Measurements from ENCODE around the gene ZNF595.
"Not testable (repeated sequence)": the region's sequence is repeated elsewhere in the genome, so short reads cannot be mapped to it uniquely, and the experiment has no call there.

Gene ZNF595

DNA sequence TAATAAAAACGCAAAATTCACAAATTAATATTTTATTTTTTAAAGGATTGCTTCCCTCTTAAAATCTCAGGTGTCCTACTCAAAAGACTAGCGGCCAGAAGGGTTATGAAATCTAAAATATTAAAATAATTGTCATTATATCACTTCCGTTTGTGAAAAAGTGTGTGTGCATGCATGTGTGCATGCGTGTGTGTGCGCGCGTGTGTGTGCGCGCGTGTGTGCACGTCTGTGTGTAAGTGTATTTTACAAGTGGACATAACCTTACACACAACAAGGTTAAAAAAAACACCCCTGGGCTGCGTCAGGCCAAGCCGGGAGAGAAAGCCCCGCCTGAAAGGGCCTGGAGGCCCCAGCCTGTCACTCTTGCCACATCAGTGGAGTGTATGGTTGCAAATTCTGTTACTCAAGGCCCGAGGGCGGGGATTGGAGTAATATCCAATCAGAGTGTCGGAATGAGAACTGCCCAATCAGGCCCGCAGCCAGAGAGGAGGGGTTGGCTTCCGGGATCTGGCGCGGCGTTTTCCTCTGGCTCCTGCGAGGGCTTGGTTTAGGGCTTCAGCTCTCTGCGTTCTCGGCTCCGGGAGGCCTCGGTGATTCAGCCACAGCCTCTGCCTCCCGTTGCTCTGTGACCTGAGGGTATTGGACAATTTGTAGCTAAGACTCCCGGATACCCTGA lies at the start of gene ZNF595:
ZNF595 (plus strand) TSS at position 518 of the 676 bp plus-strand sequence. CDS start 168 bp downstream, outside the sequence.
- not testable (repeated sequence) for DNase-seq

DNA sequence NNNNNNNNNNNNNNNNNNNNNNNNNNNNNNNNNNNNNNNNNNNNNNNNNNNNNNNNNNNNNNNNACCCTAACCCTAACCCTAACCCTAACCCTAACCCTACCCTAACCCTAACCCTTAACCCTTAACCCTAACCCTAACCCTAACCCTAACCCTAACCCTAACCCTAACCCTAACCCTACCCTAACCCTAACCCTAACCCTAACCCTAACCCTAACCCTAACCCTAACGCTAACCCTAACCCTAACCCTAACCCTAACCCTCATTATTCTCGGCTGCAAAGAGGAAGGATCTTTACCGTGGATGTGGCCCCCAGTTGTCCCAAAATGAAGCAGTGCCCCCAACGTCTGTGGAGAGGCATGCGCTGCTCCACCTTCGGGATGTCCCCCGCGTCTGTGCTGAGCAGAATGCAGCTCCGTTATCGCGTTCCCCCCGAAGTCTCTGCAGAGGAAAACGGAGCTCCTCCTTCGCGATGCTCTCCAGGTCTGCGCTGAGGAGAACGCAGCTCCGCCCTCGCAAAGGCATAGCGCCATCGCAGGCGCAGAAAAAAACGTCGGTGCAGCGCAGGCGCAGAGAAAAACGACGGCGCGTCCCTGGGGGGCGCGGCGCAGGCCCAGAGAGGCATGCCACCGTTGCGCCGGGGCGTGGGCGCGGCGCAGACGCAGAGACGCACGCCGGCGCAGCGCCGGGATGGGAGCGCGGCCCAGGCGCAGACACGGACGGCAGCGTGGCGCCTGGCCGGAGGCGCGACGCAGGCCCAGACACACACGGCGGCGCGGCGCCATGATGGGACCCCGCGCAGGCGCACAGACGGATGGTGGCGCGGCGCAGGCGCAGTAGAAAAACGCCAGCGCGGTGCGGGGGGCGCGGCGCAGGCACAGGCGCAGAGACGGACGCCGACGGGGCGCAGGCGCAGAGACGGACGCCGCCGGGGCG lies 42.9 kb upstream of the ZNF595 start:
- DNase-seq: not testable (repeated sequence)

- not testable (repeated sequence) for DNase-seq
Observed at GRCh38 chr4:11095-11815, 41.9 kb upstream of the ZNF595 start.

GRCh38 chr4:11816-12417 lies 41.2 kb upstream of the ZNF595 start:
- DNase-seq: peak; percentile 29

DNA sequence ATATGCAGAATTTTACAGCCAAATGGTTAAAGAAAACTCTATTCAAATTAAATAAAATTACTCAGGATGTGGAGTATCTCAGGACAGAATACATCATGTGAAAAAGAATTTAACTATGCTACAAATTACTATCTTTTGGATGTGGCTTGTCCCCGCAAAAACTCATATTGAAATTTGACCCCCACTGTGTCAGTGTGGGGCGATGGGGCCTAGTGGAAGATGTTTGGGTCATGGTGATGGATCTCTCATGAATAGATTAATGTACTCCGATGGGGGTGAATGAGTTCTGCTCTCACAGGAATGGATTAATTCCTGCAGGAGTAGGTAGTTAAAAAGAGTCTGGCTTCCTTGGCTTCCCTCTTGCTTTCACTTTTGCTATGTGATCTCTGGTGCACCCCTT lies 35.0 kb upstream of the ZNF595 start:
- DNase-seq: not testable (repeated sequence)

- DNase-seq: not testable (repeated sequence)
Observed at GRCh38 chr4:18589-18988, 34.5 kb upstream of the ZNF595 start.

GRCh38 chr4:22882-23281 lies 30.2 kb upstream of the ZNF595 start:
- DNase-seq: not testable (repeated sequence)

DNA sequence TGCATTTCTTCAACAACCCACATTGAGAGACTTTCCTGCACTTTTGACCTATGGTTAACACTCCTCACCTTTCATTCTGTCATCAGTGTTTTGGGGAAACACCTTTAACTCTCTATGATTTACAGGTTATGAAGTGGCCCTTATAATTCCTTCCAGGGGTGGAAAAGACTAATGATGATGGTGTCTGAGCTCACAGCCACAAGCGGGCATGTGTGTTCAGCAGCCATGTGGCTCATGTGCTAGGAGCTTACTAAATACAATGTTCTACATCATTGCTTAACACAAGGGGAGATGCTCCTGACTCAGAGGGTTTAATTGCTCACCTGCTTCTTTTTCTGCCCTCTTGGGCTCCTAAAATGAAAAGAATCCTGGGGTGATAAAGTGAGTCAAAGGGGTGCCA lies 28.8 kb upstream of the ZNF595 start:
- not testable (repeated sequence) for DNase-seq

DNA sequence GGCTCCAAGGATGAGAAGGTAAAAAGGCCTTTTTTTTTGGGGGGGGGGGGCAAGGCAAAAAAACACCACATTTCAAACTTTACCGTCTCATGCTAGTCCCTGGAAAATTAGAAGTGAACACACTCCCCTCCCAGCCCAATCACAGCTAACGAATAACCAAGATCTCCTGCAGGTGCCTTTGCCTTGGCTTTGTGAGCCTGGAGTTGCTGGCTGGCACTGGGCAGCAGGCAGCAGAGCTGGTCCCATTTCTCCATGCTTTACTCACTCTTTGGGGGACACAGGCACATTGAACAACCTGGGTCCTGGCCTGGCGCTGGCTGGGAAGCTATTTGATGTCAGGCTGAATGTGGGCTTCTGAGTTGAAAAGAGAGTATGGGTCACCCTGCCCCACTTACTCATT lies 25.6 kb upstream of the ZNF595 start:
- DNase-seq: not testable (repeated sequence)

DNA sequence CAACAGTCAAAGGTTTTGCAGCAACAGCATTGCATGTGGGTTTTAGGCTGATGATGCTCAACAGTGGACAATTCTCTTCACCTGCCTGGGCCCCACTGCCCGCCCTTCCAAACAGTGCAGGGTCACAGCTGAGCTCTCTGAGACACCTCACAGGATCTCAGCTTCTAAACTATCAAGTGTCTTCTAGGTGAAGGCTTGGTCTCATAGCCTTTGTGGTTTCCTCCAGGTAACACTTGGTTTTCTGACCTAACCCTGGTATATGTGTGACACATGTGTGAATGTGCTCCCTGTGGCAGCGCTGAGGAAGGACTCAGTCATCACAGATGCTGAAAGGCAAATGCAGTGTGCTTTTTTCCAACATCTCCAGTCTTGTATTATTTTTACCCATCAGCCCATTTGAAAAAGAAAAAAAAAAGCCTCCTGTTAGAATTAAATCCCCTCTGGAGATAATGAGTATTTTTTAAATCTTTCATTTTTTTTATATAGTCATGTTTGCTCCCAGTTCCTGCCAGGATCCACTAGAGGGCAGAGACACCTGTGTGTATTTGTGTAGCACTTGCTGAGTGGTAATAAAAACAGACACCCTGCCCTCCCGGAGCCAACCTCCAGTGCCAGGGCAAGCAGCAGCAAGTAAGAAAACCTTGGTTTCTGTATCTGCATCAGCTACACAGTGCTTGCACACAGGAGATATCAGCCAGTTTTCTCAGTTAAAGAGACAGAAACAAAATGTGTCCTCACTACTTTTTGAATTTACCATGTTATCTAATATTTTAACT lies 24.2 kb upstream of the ZNF595 start:
- DNase-seq: peak; percentile 10

- not testable (repeated sequence) for DNase-seq
Observed at GRCh38 chr4:33314-33713, 19.8 kb upstream of the ZNF595 start.

DNA sequence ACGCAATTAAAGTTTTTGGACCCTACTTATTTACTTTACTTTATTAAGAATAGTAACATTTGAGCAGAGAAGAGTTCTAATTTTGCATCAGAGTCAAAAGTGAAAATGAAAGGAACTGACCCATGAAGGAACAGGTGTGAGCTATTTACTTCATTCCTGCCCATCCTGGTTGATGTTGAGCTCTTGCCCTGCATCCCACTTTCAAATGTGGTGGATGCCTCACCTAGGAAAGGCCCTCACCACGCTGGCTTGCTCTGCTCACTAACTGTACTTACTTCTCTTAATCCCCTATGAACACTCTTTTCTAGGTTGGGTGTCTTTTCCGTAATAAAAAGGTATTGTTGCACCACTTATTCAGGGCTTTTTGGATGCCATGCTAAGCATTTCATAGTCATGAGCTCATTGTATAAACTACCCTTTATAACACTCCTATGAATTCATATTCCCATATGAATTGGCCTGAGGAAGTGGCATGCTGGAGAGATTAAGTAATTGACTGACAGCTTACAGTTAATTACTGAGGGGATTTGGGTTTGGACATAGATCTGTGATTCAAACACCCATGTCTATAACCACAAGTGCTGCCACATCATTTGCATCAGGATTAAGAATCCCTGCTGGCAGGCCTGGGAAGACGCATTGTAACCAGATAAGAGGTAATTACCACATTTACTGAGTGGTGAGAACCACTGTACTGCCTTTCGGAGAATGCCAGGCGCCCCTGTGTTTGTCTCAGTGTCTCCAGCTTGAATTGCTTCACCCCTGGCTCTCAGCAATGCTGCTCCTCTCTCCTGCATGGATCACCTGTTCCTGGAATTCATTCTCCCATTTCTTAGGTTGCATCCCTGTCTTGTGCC lies 16.3 kb upstream of the ZNF595 start:
- DNase-seq: not testable (repeated sequence)

DNA sequence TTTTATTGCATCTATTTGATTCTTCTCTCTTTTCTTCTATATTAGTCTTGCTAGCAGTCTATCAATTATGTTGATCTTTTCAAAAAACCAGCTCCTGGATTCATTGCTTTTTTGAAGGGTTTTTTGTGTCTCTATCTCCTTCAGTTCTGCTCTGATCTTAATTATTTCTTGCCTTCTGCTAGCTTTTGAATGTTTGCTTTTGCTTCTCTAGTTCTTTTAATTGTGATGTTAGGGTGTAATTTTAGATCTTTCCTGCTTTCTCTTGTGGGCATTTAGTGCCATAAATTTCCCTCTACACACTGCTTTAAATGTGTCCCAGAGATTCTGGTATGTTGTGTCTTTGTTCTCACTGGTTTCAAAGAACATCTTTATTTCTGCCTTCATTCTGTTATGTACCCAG lies 14.9 kb upstream of the ZNF595 start:
- not testable (repeated sequence) for DNase-seq

GRCh38 chr4:43375-43774 lies 9.7 kb upstream of the ZNF595 start:
- not testable (repeated sequence) for DNase-seq

GRCh38 chr4:51253-51652 lies 1.9 kb upstream of the ZNF595 start:
- not testable (repeated sequence) for DNase-seq

DNA sequence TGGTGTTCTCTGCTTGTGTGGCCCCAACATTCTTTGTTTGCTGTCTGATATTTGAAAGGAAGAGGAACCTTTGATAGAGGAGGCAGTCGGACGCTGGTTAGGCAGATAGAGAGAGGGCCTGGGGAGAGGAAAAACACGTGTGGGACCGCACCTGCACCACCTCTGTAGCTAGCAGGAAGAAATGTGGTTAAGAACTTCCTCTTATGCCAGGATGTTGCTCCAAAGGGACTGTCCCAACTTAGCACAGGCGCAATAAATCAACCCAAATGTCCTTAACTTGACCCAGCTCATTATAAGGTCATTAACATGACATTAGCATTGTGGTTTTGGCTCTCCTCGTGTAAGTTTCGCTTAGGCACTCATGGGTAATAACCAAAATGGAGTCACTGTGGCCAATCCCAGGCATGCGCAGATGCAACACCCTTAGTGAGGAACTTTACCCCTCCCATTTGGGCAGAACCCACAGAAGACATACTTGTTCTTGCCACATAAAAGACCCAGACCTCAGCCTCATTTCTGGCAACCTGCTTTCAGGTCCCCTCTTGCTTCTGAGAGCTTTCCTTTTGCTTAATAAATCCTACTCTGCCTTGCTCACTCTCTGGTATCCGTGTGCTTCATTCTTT lies 1.4 kb upstream of the ZNF595 start:
- not testable (repeated sequence) for DNase-seq

DNA sequence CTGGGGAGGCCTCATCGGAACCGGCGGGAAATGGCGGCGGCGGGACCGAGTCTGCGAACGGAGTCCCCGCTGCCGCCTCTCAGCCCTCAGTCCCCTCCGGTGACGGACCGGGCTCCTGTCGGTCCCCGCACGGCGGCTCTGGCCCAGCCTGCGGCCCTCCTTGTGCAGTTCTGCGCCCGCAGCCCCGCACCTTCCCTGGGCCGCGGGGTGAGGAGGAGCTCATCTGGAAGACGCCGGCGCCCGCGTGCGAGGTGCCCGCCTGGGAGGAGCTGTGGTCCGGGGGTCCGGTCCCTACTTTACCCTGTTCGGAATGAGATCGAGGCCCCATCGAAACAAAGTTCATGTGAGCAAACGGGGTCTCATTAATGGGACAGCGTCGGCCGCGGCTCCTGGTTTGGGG lies 400 bp downstream of the ZNF595 start:
- not testable (repeated sequence) for DNase-seq

DNA sequence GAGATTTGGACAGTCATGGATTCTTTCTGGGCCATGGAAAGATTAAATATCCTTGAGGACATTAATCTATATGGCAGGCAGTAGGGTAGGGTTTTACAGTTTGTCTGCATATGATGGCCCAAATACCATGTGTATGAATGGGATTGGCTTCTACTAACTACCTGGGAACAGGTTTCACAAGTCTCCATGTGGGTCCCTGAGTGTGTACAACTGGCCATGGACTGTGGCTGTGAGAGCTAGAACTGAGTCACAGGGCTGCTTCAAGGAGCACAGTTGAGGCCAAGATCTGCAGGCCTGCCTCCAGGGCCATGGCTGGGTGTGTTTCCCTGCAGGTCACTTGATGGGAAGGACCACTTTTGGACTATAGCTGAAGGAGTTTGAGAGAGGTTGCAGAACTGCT lies 11.6 kb downstream of the ZNF595 start:
- DNase-seq: not testable (repeated sequence)

DNA sequence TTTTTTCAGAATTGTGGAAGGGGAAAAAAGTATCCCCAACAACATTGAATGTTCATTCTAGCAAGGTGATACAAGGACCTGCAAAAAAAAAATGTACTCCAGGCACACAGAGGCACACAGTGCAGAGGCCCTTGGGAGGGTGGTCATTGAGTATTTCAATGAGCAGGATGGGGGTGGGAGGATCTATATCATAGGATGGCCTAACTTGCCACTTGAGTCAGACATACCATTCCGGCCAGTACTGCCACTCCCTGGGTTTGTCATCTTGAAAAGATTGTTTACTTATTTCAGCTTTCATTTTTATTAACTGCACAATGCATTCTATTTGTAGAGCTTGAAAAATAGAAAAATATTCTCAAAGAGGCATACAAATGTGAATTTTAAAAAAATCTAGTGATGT lies 18.7 kb downstream of the ZNF595 start:
- no peak for DNase-seq

DNA sequence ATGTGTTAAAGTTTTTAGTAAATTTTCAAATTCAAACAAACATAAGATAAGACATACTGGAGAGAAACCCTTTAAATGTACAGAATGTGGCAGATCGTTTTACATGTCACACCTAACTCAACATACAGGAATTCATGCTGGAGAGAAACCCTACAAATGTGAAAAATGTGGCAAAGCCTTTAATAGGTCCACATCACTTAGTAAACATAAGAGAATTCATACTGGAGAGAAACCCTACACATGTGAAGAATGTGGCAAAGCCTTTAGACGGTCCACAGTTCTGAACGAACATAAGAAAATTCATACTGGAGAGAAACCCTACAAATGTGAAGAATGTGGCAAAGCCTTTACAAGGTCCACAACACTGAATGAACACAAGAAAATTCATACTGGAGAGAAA lies 32.8 kb downstream of the ZNF595 start:
- no peak for DNase-seq
